Measurements from ENCODE around the gene CEP112. TPM values are rescaled to one million over a fixed set of nuclear protein-coding genes. Genes with fewer than 3 reads are reported as not detected.

The CEP112 gene
- total and polyA plus RNA-seq, 2 of the 13 experiments (the other 11 are each of a cell fraction or from before 2014, with no cell fraction given): 1.2 to 3.4 TPM

- no peak for TF ChIP-seq GMEB1 (CRISPR knock-in tag; IDR thresholded peaks at IDR 0.05; ENCODE audit: borderline replicate concordance)
- no peak for TF ChIP-seq TCF12 (IDR thresholded peaks at IDR 0.05)
- TF ChIP-seq TCF12 (CRISPR knock-in tag; IDR thresholded peaks at IDR 0.05): no peak
- TF ChIP-seq ZNF276 (CRISPR knock-in tag; IDR thresholded peaks at IDR 0.05; ENCODE audit: low read depth): no peak
- peak; percentile 37; the same call in 1 of the 2 replicates for TF ChIP-seq ETV5 (CRISPR knock-in tag; IDR thresholded peaks at IDR 0.05; ENCODE audit: borderline replicate concordance)
- TF ChIP-seq ZNF605 (CRISPR knock-in tag; IDR thresholded peaks at IDR 0.05): peak; percentile 15; the same call in 1 of the 2 replicates
- TF ChIP-seq CENPT (CRISPR knock-in tag; IDR thresholded peaks at IDR 0.05; ENCODE audit: low read depth): no peak
- TF ChIP-seq PRPF4 (IDR thresholded peaks at IDR 0.05; ENCODE audit: low read depth, low read length, poor library complexity, severe bottlenecking): no peak
- no peak for TF ChIP-seq USF2 (IDR thresholded peaks at IDR 0.05; ENCODE audit: low read depth, low read length)
- TF ChIP-seq USF2 (CRISPR knock-in tag; IDR thresholded peaks at IDR 0.05; ENCODE audit: borderline replicate concordance): no peak
- TF ChIP-seq SYNCRIP (IDR thresholded peaks at IDR 0.05; ENCODE audit: insufficient read depth, low read depth, low read length): no peak
- no peak for TF ChIP-seq ZNF17 (CRISPR knock-in tag; IDR thresholded peaks at IDR 0.05)
- no peak for TF ChIP-seq ZNF816 (CRISPR knock-in tag; IDR thresholded peaks at IDR 0.05; ENCODE audit: borderline replicate concordance)
- no peak for TF ChIP-seq ATM (IDR thresholded peaks at IDR 0.05; ENCODE audit: borderline replicate concordance)
- TF ChIP-seq CSRNP1 (CRISPR knock-in tag; IDR thresholded peaks at IDR 0.05): no peak
- 0 out of 2 replicates have a peak, but pooled peaks have one; percentile 21 for TF ChIP-seq BHLHE40 (IDR thresholded peaks at IDR 0.05; ENCODE audit: low read length)
- no peak for TF ChIP-seq ETS1 (CRISPR knock-in tag; IDR thresholded peaks at IDR 0.05)
- TF ChIP-seq ZNF530 (CRISPR knock-in tag; IDR thresholded peaks at IDR 0.05; ENCODE audit: low read depth): no peak
- 0 out of 2 replicates have a peak, but pooled peaks have one; percentile 14 for TF ChIP-seq FOXK1 (CRISPR knock-in tag; IDR thresholded peaks at IDR 0.05; ENCODE audit: borderline replicate concordance, low read depth)
- TF ChIP-seq POLR2G (IDR thresholded peaks at IDR 0.05; ENCODE audit: low read depth, low read length): no peak
Observed at GRCh38 chr17:65627891-65628643, 563.9 kb downstream of the CEP112 start (continued).

Data from HepG2 (cell line).